HG02798 (cell line): Measurements from ENCODE around the gene THBS2.
"Not testable (repeated sequence)": the region's sequence is repeated elsewhere in the genome, so short reads cannot be mapped to it uniquely, and the experiment has no call there.

Source experiments
- ATAC-seq: cut with Tn5 transposase; IDR thresholded peaks from one replicate; pipeline ENCODE4 v1.9.1; 2021; ENCODE audit warnings: mild to moderate bottlenecking; ENCODE audit not compliant: unreplicated experiment, poor library complexity

THBS2 gene

GRCh38 chr6:169214789-169215188, 38.9 kb downstream of the THBS2 start:
- not testable (repeated sequence) for ATAC-seq

GRCh38 chr6:169213814-169214520, 39.7 kb downstream of the THBS2 start:
- ATAC-seq: no peak

GRCh38 chr6:169212897-169213813, 40.5 kb downstream of the THBS2 start:
- ATAC-seq: peak; percentile 100

GRCh38 chr6:169212436-169212835, 41.2 kb downstream of the THBS2 start:
- ATAC-seq: no peak

GRCh38 chr6:169211881-169212280, 41.8 kb downstream of the THBS2 start:
- no peak for ATAC-seq

DNA sequence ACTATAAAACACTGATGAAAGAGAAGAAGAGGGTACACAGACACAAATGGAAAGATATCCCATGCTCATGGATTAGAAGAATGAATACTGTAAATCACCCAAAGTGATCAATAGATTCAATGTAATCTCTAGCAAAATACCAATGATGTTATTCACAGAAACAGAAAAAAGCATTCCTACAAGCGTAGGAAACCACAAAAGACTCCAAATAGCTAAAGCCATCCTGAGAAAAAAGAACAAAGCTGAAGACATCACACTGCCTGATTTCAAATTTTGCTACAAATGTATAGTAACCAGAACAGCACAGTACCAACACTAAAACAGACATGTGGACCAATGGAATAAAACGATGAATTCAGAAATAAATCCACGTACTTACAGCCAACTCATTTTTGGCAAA, 43.0 kb downstream of the THBS2 start:
- ATAC-seq: no peak

DNA sequence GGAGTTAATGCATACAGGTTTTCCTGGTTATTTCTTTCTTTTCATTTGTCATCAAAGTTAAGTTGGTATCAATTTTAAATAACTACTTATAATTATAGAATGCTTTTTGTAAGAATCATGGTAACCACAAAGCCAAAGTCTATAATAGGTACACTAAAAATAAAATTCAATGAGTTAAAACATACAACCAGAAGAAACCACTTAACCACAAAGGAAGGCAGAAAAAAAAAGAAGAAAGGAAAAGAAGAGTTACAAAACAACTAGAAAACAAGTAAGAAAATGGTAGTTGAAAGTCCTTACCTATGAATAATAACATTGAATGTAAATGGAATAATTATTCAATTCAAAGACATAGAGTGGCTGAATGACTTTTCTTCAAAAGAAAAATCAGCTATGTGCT, 45.6 kb downstream of the THBS2 start:
- no peak for ATAC-seq

DNA sequence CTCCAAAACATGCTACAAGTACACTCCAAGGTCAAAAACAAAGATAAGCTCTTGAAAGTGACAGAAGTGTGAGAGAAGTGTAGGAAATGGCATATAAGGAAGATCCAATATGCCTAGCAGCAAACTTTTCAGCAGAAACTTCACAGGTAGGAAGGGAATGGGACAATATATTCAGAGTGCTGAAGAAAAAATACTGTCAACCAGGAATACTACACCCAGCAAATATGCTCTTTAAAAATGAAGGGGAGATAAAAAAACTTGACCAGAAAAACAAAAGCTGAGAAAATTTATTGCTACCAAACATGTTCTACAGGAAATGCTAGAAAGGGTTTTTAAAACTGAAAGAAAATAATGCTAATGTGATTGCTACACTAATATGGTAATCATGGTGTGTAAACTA, 46.2 kb downstream of the THBS2 start:
- ATAC-seq: no peak

DNA sequence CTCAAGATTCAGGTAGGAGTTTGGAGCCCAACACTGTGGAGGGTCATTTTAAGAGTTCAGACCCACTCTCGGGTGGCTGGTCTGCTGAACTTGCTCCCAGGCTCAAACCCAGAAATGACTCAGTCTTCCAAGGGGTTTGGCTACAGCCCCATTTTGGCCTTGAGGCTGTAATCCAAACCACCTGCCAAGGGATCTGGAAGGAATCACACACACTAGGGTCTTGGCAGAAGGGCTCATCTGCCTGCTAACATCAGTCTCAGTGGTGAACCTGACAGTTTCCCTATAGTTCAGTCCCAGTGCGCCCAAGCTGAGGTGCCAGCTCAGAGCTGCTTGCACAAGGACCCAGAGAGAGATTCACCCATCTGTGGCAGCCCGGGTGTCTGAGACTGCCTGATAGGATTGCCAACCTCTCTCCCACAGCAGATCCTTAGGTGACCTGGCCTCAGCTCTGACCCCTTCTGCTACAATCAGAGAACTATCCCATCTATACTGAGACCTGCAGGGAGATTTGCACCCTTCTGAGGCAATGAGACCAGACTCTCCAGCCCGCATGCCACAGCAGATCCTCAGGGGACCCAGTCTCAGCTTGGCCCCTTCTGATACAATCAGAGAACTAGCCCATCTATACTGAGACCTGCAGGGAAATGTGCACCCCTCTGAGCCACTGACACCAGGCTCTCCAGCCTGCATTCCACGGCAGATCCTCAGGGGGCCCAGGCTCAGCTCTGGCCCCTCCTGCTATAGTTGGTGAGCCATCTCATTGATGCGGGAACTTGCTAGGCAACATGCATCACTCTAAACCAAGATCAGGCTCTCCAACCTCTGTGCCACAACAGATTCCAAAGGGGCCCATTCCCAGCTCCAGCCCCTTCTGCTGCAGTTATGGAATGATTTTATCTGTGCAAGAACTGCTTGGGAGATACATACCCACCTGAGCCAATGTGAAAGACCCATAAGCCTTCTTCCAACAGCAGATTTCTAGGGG, 48.2 kb downstream of the THBS2 start:
- no peak for ATAC-seq

DNA sequence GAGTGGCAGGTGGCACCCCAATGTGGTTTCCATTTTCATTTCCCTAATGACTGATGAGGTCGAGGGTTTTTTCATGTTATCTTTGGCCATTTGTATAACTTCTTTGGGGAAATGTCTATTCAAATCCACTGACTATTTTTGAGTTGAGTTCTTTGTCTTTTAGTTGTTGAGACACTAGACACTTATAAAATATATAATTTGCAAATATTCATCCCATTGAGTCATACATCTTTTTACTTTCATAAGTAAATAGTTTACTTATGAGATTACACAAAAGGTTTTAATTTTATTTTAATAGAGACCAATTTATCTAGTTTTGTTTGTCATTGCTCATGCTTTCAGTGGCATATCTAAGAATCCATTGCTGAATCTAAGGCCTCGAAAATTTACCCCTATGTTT, 49.5 kb downstream of the THBS2 start:
- no peak for ATAC-seq

DNA sequence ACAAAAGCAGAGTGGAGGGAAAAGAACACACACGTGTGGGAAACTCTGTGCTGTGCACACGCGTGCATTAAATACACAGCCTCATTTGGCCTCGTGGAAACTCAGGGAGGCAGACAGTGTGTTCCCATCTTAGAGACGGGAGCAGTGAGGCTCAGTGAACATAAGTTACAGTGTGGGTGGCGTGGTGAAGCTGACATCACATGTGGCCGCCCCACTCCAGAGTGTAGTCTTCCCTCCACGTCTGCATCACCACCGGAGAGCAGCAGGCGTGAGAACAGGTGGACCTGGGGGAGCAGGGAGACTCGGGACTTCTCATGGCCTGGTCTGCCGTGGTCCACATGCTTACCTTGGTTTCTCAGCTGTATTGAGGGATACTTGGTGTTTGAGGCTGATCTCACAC, 51.7 kb downstream of the THBS2 start:
- no peak for ATAC-seq

- no peak for ATAC-seq
These were observed 52.6 kb downstream of the THBS2 start for GRCh38 chr6:169200893-169201514.

GRCh38 chr6:169199625-169200335, 53.9 kb downstream of the THBS2 start:
- ATAC-seq: no peak

DNA sequence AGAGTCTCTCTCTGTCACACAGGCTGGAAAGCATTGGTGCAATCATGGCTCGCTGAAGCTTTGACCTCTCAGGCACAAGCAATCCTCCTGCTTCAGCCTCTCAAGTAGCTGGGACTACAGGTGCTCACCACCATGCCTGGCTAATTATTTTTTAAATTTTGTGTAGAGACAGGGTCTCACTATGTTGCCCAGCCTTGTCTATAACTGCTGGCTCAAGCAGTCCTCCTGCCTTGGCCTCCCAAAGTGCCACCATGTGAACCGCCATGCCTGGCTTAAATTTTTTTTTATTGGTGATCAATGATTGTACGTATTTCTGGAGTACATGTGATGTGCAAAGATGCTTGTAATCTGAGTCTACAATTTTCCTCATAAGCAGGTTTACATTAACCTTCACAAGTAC, 54.8 kb downstream of the THBS2 start:
- no peak for ATAC-seq

DNA sequence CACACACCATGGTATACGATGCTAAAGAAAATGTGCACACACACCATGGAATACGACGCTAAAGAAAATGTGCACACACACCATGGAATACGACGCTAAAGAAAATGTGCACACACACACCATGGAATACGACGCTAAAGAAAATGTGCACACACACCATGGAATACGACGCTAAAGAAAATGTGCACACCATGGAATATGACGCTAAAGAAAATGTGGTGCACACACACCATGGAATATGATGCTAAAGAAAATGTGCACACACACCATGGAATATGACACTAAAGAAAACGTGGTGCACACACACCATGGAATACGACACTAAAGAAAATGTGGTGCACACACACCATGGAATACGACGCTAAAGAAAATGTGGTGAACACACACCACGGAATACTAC, 55.7 kb downstream of the THBS2 start:
- ATAC-seq: not testable (repeated sequence)

DNA sequence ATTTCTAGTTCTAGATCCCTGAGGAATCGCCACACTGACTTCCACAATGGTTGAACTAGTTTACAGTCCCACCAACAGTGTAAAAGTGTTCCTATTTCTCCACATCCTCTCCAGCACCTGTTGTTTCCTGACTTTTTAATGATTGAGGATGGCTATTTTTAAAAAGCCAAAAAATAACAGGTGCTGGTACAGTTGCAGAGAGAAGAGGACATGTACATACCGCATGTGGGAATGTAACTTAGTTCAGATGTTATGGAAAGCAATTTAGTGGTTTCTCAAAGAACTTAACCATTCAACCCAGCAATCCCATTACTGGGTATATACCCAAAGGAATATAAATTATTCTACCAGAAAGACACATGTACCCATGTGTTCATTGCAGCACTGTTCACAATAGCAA, 57.4 kb downstream of the THBS2 start:
- ATAC-seq: not testable (repeated sequence)

GRCh38 chr6:169194737-169195136, 58.9 kb downstream of the THBS2 start:
- ATAC-seq: no peak

DNA sequence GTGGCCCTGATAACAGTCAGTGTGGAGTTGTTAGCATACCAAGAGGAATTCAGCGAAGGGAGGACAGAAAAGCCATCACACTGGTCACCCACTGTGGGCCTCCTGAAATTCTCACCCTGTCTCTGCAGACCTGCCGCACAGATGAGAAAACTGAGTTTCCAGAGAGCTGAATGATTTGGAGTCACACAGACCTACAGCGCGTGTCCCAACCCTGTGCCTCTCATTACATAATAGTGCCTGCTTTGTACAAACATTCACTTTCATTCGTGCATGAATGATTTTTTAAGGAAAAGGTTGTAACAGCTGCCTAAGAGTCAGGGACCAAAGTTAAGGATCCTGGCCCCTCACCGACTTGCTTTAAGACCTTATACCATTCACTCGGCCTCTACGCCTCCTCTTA, 62.7 kb downstream of the THBS2 start:
- ATAC-seq: no peak

GRCh38 chr6:169190144-169190584, 63.5 kb downstream of the THBS2 start:
- no peak for ATAC-seq
